Trophoblast cell (in vitro differentiated cells and primary cell): ENCODE measurements around the gene ATXN1.

Source experiments
- DNase-seq, 2 donors: peaks; one replicate each; pipeline ENCODE4 v3.0.0-alpha.2; 2016
- H2AFZ ChIP-seq: 2 replicates; pipeline ENCODE4 v1.6.1; 2013; ENCODE audit warnings: low read length, moderate library complexity, mild to moderate bottlenecking; ENCODE audit not compliant: insufficient read depth, poor library complexity
- H2AK5ac ChIP-seq: 2 replicates; pipeline ENCODE4 v1.6.1; 2013; ENCODE audit warnings: mild to moderate bottlenecking, low read length
- H2BK120ac ChIP-seq: 2 replicates; pipeline ENCODE4 v1.6.1; 2013; ENCODE audit warnings: low read length, mild to moderate bottlenecking, moderate library complexity; ENCODE audit not compliant: insufficient read depth, poor library complexity
- H2BK12ac ChIP-seq: 2 replicates; pipeline ENCODE4 v1.6.1; 2013; ENCODE audit warnings: mild to moderate bottlenecking, low read length, moderate library complexity
- H2BK5ac ChIP-seq: 2 replicates; pipeline ENCODE4 v1.6.1; 2013; ENCODE audit warnings: low read length, low read depth, moderate library complexity, mild to moderate bottlenecking; ENCODE audit not compliant: poor library complexity
- H3K14ac ChIP-seq: 2 replicates; pipeline ENCODE4 v1.6.1; 2013; ENCODE audit warnings: mild to moderate bottlenecking, low read length
- H3K18ac ChIP-seq: 2 replicates; pipeline ENCODE4 v1.6.1; 2013; ENCODE audit warnings: mild to moderate bottlenecking, low read length
- H3K23ac ChIP-seq: 2 replicates; pipeline ENCODE4 v1.6.1; 2013; ENCODE audit warnings: low read length
- H3K27ac ChIP-seq: 2 replicates; pipeline ENCODE4 v1.5.1; 2013; ENCODE audit warnings: low read depth, mild to moderate bottlenecking, inconsistent platforms, low read length, moderate library complexity
- H3K27me3 ChIP-seq: 2 replicates; pipeline ENCODE4 v1.6.1; 2013; ENCODE audit warnings: inconsistent platforms, mild to moderate bottlenecking, low read length, moderate library complexity; ENCODE audit not compliant: insufficient read depth
- H3K36me3 ChIP-seq, 2 experiments: 1 replicate in 1 of 2; 2 replicates in 1 of 2; pipeline ENCODE4 v1.6.1; 2013; ENCODE audit warnings: low read length in 2 of 2, mild to moderate bottlenecking in 2 of 2, moderate library complexity in 1 of 2; ENCODE audit not compliant: insufficient read depth in 2 of 2, control insufficient read depth in 1 of 2
- H3K4ac ChIP-seq: 2 replicates; pipeline ENCODE4 v1.6.1; 2013; ENCODE audit warnings: low read depth, mild to moderate bottlenecking, low read length, moderate library complexity
- H3K4me1 ChIP-seq, 2 experiments: 1 replicate in 1 of 2; 2 replicates in 1 of 2; pipeline ENCODE4 v1.6.1; 2013; ENCODE audit warnings: low read length in 2 of 2, mild to moderate bottlenecking in 2 of 2, moderate library complexity in 1 of 2; ENCODE audit not compliant: insufficient read depth in 2 of 2, control insufficient read depth in 1 of 2
- H3K4me2 ChIP-seq: 2 replicates; pipeline ENCODE4 v1.6.1; 2013; ENCODE audit warnings: inconsistent platforms, mild to moderate bottlenecking, low read length, moderate library complexity
- H3K4me3 ChIP-seq: 2 replicates; pipeline ENCODE4 v1.5.1; 2013; ENCODE audit warnings: mild to moderate bottlenecking, low read depth, low read length, inconsistent platforms
- H3K79me1 ChIP-seq: one replicate; pipeline ENCODE4 v1.6.1; 2013; ENCODE audit warnings: low read length
- H3K79me2 ChIP-seq: 2 replicates; pipeline ENCODE4 v1.6.1; 2013; ENCODE audit warnings: low read length, mild to moderate bottlenecking; ENCODE audit not compliant: control insufficient read depth, insufficient read depth, poor library complexity
- H3K9ac ChIP-seq: 2 replicates; pipeline ENCODE4 v1.6.1; 2013; ENCODE audit warnings: mild to moderate bottlenecking, low read length
- H3K9me3 ChIP-seq: 2 replicates; pipeline ENCODE4 v1.6.1; 2013; ENCODE audit warnings: low read depth, mild to moderate bottlenecking, control low read depth, inconsistent platforms, low read length; ENCODE audit not compliant: insufficient read depth
- H4K12ac ChIP-seq: 2 replicates; pipeline ENCODE4 v1.6.1; 2013; ENCODE audit warnings: low read depth, mild to moderate bottlenecking, low read length, moderate library complexity
- H4K8ac ChIP-seq: 2 replicates; pipeline ENCODE4 v1.6.1; 2013; ENCODE audit warnings: low read depth, mild to moderate bottlenecking, low read length, moderate library complexity
- H4K91ac ChIP-seq: one replicate; pipeline ENCODE4 v1.6.1; 2013; ENCODE audit warnings: low read depth, mild to moderate bottlenecking, low read length, moderate library complexity
- WGBS: extraction: QIAGEN DNeasy Blood & Tissue Kit; methylation state at CpG from one replicate; pipeline ENCODE4 v1.1.7; 2013; ENCODE audit warnings: missing lambda C conversion rate; ENCODE audit not compliant: insufficient read length, insufficient coverage; ENCODE audit errors: extremely low coverage; 5-methylcytosine and 5-hydroxymethylcytosine counted together

The ATXN1 gene

GRCh38 chr6:16367571-16367970 lies 393.7 kb downstream of the ATXN1 start:
- H3K18ac ChIP-seq = no peak overlapping the region
- peak overlapping the region; percentile 65 for H2BK5ac ChIP-seq
- H3K9me3 ChIP-seq = no peaks in the 10 kb centered on the region
- H3K36me3 ChIP-seq = no peaks in the 10 kb centered on the region
- H2AK5ac ChIP-seq = peak overlapping the region; percentile 52
- DNase-seq = peak; percentile 28 to 85
- H3K4me3 ChIP-seq = no peak overlapping the region
- H3K9ac ChIP-seq = no peak overlapping the region
- H3K4me1 ChIP-seq = peaks cover 11 to 23% of the 10 kb centered on the region in 2 experiments
- no peak overlapping the region for H3K14ac ChIP-seq
- no peaks in the 10 kb centered on the region for H3K79me2 ChIP-seq
- H3K27ac ChIP-seq = peak overlapping the region; percentile 75
- H3K79me1 ChIP-seq = peaks cover 6% of the 10 kb centered on the region
- H4K8ac ChIP-seq = peak overlapping the region; percentile 8
- H3K27me3 ChIP-seq = no peaks in the 10 kb centered on the region
- H4K91ac ChIP-seq = no peak overlapping the region
- no CpG with 5 or more reads among the region's 3 CpGs for WGBS
- peak overlapping the region; percentile 56 for H2BK120ac ChIP-seq
- no peak overlapping the region for H3K23ac ChIP-seq
- no peak overlapping the region for H2AFZ ChIP-seq
- no peak overlapping the region for H4K12ac ChIP-seq
- no peak overlapping the region for H3K4me2 ChIP-seq
- no peak overlapping the region for H3K4ac ChIP-seq
- H2BK12ac ChIP-seq = peak overlapping the region; percentile 24

- no peak for DNase-seq
- Histone ChIP-seq H2BK12ac (no peak overlapping the region), H3K27ac (no peak overlapping the region), H2BK120ac (no peak overlapping the region), H2AFZ (no peak overlapping the region), H3K4me2 (no peak overlapping the region), H3K23ac (no peak overlapping the region), H3K9ac (no peak overlapping the region), H2BK5ac (no peak overlapping the region), H4K8ac (no peak overlapping the region), H3K36me3 (no peaks in the 10 kb centered on the region), H3K4me3 (no peak overlapping the region), H3K79me1 (peaks cover 10% of the 10 kb centered on the region), H3K27me3 (no peaks in the 10 kb centered on the region), H3K18ac (no peak overlapping the region), H3K4ac (no peak overlapping the region), H3K79me2 (no peaks in the 10 kb centered on the region), H3K14ac (no peak overlapping the region), H4K91ac (no peak overlapping the region), H3K9me3 (no peaks in the 10 kb centered on the region), H2AK5ac (no peak overlapping the region), H4K12ac (no peak overlapping the region), H3K4me1 (peaks cover 8 to 15% of the 10 kb centered on the region in 2 experiments)
- WGBS = no CpG with 5 or more reads among the region's 4 CpGs
These were observed 397.5 kb downstream of the ATXN1 start for GRCh38 chr6:16363749-16364148.

- no CpG with 5 or more reads among the region's 4 CpGs for WGBS
- peaks cover 8 to 15% of the 10 kb centered on the region in 2 experiments for H3K4me1 ChIP-seq
These were observed 398.3 kb downstream of the ATXN1 start for GRCh38 chr6:16362819-16363589.

DNA sequence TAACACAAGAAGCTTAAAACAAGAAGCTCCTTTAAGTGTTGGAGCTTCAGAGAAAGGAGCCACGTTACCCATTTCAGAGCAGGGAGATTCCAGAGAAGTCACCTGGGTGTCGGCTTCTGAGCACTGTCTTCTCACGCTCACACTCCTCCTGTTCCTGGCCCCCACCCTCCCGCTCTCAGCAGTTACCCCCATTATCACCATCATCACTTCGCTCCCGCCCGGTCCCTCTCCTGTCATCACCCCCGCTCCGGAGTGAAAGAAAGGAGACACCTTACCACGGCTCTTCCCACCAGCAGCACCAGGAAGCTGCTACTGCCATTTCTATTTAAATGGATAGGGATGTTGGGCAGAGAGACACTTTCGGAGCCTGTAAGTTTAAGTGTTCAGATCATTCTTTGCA lies 399.0 kb downstream of the ATXN1 start:
- H2AFZ ChIP-seq = no peak overlapping the region
- peaks cover 5% of the 10 kb centered on the region for H3K79me1 ChIP-seq
- peaks cover under 1 to 8% of the 10 kb centered on the region in 2 experiments for H3K4me1 ChIP-seq
- H3K9me3 ChIP-seq = peaks cover 2% of the 10 kb centered on the region
- peak overlapping the region; percentile 56 for H2BK12ac ChIP-seq
- no peak overlapping the region for H3K23ac ChIP-seq
- WGBS = no CpG with 5 or more reads among the region's 11 CpGs
- H3K27ac ChIP-seq = no peak overlapping the region
- H3K9ac ChIP-seq = no peak overlapping the region
- H3K4me2 ChIP-seq = no peak overlapping the region
- no peak for DNase-seq
- no peaks in the 10 kb centered on the region for H3K36me3 ChIP-seq
- H2AK5ac ChIP-seq = no peak overlapping the region
- H2BK5ac ChIP-seq = no peak overlapping the region
- no peak overlapping the region for H2BK120ac ChIP-seq
- peak overlapping the region; percentile 39 for H4K8ac ChIP-seq
- H3K4ac ChIP-seq = no peak overlapping the region
- H3K4me3 ChIP-seq = no peak overlapping the region
- H3K18ac ChIP-seq = no peak overlapping the region
- H3K79me2 ChIP-seq = no peaks in the 10 kb centered on the region
- no peak overlapping the region for H4K12ac ChIP-seq
- H4K91ac ChIP-seq = no peak overlapping the region
- no peak overlapping the region for H3K14ac ChIP-seq
- H3K27me3 ChIP-seq = no peaks in the 10 kb centered on the region

More at GRCh38 chr6:16362819-16363589, 398.3 kb downstream of the ATXN1 start:
- Histone ChIP-seq H2BK5ac (no peak overlapping the region), H3K27me3 (no peaks in the 10 kb centered on the region), H3K23ac (no peak overlapping the region), H3K79me1 (peaks cover 10% of the 10 kb centered on the region), H3K4me2 (no peak overlapping the region), H3K79me2 (no peaks in the 10 kb centered on the region), H4K91ac (no peak overlapping the region), H2BK12ac (no peak overlapping the region), H3K14ac (no peak overlapping the region), H3K9ac (no peak overlapping the region), H4K8ac (no peak overlapping the region), H3K9me3 (peaks cover 2% of the 10 kb centered on the region), H3K27ac (no peak overlapping the region), H3K4ac (no peak overlapping the region), H3K4me3 (no peak overlapping the region), H2AK5ac (no peak overlapping the region), H3K18ac (no peak overlapping the region), H4K12ac (no peak overlapping the region), H3K36me3 (no peaks in the 10 kb centered on the region), H2AFZ (no peak overlapping the region), H2BK120ac (no peak overlapping the region)
- no peak for DNase-seq
